ENCODE measurements around the gene ZNF397. TPM values are rescaled to one million over a fixed set of nuclear protein-coding genes. Genes with fewer than 3 reads are reported as not detected.

ZNF397 gene
- total and polyA plus RNA-seq, 2 donors (not counting 1 experiment from before 2014, with no cell fraction given), result 7.0 to 23.8 TPM

- Histone ChIP-seq H3K9ac (ENCODE audit: insufficient read depth, low read length) (peak overlapping the region; percentile 89), H2AFZ (ENCODE audit: low read length) (peak overlapping the region; percentile 39), H3K79me2 (ENCODE audit: control insufficient read depth, insufficient read depth, low read length) (peaks cover 44% of the 10 kb centered on the region), H4K20me1 (ENCODE audit: control insufficient read depth, extremely low read depth, insufficient read depth, low read length) (no peaks in the 10 kb centered on the region), H3K4me2 (ENCODE audit: extremely low read depth, insufficient read depth, low read length) (peak overlapping the region; percentile 57), H3K9me3 (ENCODE audit: control insufficient read depth, insufficient read depth, low read depth, low read length) (no peaks in the 10 kb centered on the region), H3K4me1 (ENCODE audit: control insufficient read depth, extremely low read depth, insufficient read depth, low read length) (no peaks in the 10 kb centered on the region), H3K36me3 (ENCODE audit: control insufficient read depth, insufficient read depth, low read length) (no peaks in the 10 kb centered on the region), H3K27me3 (ENCODE audit: control insufficient read depth, insufficient read depth, low read length) (no peaks in the 10 kb centered on the region), H3K27ac (ENCODE audit: insufficient read depth, low read length) (peak overlapping the region; percentile 88), H3K4me3 (replicated peaks in 1 of 4; ENCODE audit: control extremely low read depth in 1 of 4, insufficient read depth in 1 of 4, low read depth in 3 of 4, low read length in 4 of 4) (peak overlapping the region; percentile 79 to 97 (median 86))
- peak; percentile 17 to 18 for DNase-seq (ENCODE audit: low read depth in 2 of 2)
- TF ChIP-seq CTCF (conservative IDR thresholded peaks at IDR 0.05 in 1 of 2, IDR thresholded peaks at IDR 0.05 in 1 of 2; ENCODE audit: low read depth in 1 of 2, low read length in 2 of 2) (no peak), EZH2 (IDR thresholded peaks at IDR 0.05; ENCODE audit: low read length, missing control alignments) (no peak)
These were observed 48.5 kb downstream of the ZNF397 start for GRCh38 chr18:35289293-35289692.

- H3K9ac ChIP-seq (ENCODE audit: insufficient read depth, low read length), result peak overlapping the region; percentile 89
- H3K36me3 ChIP-seq (ENCODE audit: control insufficient read depth, insufficient read depth, low read length), result no peaks in the 10 kb centered on the region
- H3K4me1 ChIP-seq (ENCODE audit: control insufficient read depth, extremely low read depth, insufficient read depth, low read length), result no peaks in the 10 kb centered on the region
- H3K79me2 ChIP-seq (ENCODE audit: control insufficient read depth, insufficient read depth, low read length), result peaks cover 40% of the 10 kb centered on the region
- TF ChIP-seq CTCF (conservative IDR thresholded peaks at IDR 0.05 in 1 of 2, IDR thresholded peaks at IDR 0.05 in 1 of 2; ENCODE audit: low read depth in 1 of 2, low read length in 2 of 2) (no peak), EZH2 (IDR thresholded peaks at IDR 0.05; ENCODE audit: low read length, missing control alignments) (no peak)
- peak overlapping the region; percentile 69 for H2AFZ ChIP-seq (ENCODE audit: low read length)
- DNase-seq (ENCODE audit: low read depth in 2 of 2), result no peak
- H3K27ac ChIP-seq (ENCODE audit: insufficient read depth, low read length), result peak overlapping the region; percentile 88
- no peaks in the 10 kb centered on the region for H4K20me1 ChIP-seq (ENCODE audit: control insufficient read depth, extremely low read depth, insufficient read depth, low read length)
- peak overlapping the region; percentile 79 to 97 (median 86) for H3K4me3 ChIP-seq (replicated peaks in 1 of 4; ENCODE audit: control extremely low read depth in 1 of 4, insufficient read depth in 1 of 4, low read depth in 3 of 4, low read length in 4 of 4)
- H3K9me3 ChIP-seq (ENCODE audit: control insufficient read depth, insufficient read depth, low read depth, low read length), result no peaks in the 10 kb centered on the region
- H3K27me3 ChIP-seq (ENCODE audit: control insufficient read depth, insufficient read depth, low read length), result no peaks in the 10 kb centered on the region
- H3K4me2 ChIP-seq (ENCODE audit: extremely low read depth, insufficient read depth, low read length), result peak overlapping the region; percentile 57
These were observed 48.9 kb downstream of the ZNF397 start for GRCh38 chr18:35289727-35290093.

DNA sequence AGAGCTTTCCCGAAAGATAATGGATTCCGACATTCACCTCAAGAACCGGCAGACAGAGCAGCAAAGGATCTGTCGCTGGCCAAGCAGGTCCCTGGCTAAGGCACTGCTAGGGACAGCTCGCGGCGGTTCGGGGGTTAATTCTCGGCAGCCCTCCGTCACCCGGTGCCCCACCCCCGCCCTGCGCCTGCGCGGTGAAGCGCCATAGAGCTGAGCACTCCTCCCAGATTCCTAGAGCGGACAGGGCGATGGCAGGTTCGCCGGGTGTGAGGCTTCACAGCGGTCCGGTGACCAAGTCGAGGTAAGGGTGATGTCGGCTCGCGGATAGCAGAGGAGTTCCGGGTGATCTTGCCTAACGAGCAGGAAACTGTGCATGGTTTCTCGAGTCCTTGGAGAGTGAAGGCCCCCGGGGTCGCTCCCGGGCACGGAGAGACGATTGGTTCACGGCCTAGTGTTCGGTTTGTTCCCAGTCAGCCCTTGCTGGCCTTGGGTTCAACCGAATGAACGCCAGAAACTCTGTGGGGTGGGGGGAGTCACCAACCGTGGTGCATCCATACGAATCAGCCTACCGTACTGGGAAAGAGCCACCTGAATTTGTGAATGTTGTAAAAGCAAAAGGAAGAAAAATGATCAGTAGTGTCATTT is 49.4 kb downstream of the ZNF397 start, which contains the start of gene ZSCAN30:
TSS of gene ZSCAN30 (minus strand) at position 136 of the 642 bp plus-strand sequence. CDS start 25,877 bp downstream, outside the sequence.
- Histone ChIP-seq H2AFZ (ENCODE audit: low read length) (peak within 1 kb of the TSS; percentile 90), H3K4me1 (ENCODE audit: control insufficient read depth, extremely low read depth, insufficient read depth, low read length) (no peaks in the 10 kb centered on the region), H3K79me2 (ENCODE audit: control insufficient read depth, insufficient read depth, low read length) (peaks cover 40% of the 10 kb centered on the region), H3K9ac (ENCODE audit: insufficient read depth, low read length) (peak within 1 kb of the TSS; percentile 89), H3K4me2 (ENCODE audit: extremely low read depth, insufficient read depth, low read length) (peak within 1 kb of the TSS; percentile 81), H3K27me3 (ENCODE audit: control insufficient read depth, insufficient read depth, low read length) (no peaks in the 10 kb centered on the region), H3K4me3 (replicated peaks in 1 of 4; ENCODE audit: control extremely low read depth in 1 of 4, insufficient read depth in 1 of 4, low read depth in 3 of 4, low read length in 4 of 4) (peak within 1 kb of the TSS; percentile 79 to 97 (median 86)), H3K36me3 (ENCODE audit: control insufficient read depth, insufficient read depth, low read length) (no peaks in the 10 kb centered on the region), H3K9me3 (ENCODE audit: control insufficient read depth, insufficient read depth, low read depth, low read length) (no peaks in the 10 kb centered on the region), H3K27ac (ENCODE audit: insufficient read depth, low read length) (peak within 1 kb of the TSS; percentile 88), H4K20me1 (ENCODE audit: control insufficient read depth, extremely low read depth, insufficient read depth, low read length) (no peaks in the 10 kb centered on the region)
- TF ChIP-seq CTCF (conservative IDR thresholded peaks at IDR 0.05 in 1 of 2, IDR thresholded peaks at IDR 0.05 in 1 of 2; ENCODE audit: low read depth in 1 of 2, low read length in 2 of 2) (no peak), EZH2 (IDR thresholded peaks at IDR 0.05; ENCODE audit: low read length, missing control alignments) (no peak)
- DNase-seq (ENCODE audit: low read depth in 2 of 2), result peak; percentile 94 to 96

Measured in fibroblast of lung (primary cell).